Left ventricle myocardium inferior (tissue), 1 donor: ENCODE measurements around the gene TFDP1. TPM values are rescaled to one million over a fixed set of nuclear protein-coding genes. Genes with fewer than 3 reads are reported as not detected.

ENCODE experiments used
- DNase-seq: peaks from one replicate; pipeline ENCODE4 v3.0.0-alpha.2; 2020
- H3K27ac ChIP-seq: fragments of 200-600 bp; replicated peaks from 2 replicates; pipeline ENCODE4 v1.8.0; 2021
- H3K27me3 ChIP-seq: fragments of 200-600 bp; 2 replicates; pipeline ENCODE4 v1.8.0; 2021; ENCODE audit warnings: low read depth
- H3K36me3 ChIP-seq: fragments of 200-600 bp; 2 replicates; pipeline ENCODE4 v1.8.0; 2021
- H3K4me1 ChIP-seq: fragments of 200-600 bp; 2 replicates; pipeline ENCODE4 v1.8.0; 2021
- H3K4me3 ChIP-seq: fragments of 200-600 bp; 2 replicates; pipeline ENCODE4 v1.8.0; 2021; ENCODE audit warnings: mild to moderate bottlenecking, moderate library complexity
- H3K9me3 ChIP-seq: fragments of 200-600 bp; replicated peaks from 2 replicates; pipeline ENCODE4 v1.8.0; 2021
- CTCF ChIP-seq: fragments of 200-600 bp; IDR thresholded peaks from 2 replicates; pipeline ENCODE4 v1.8.0; 2021; ENCODE audit warnings: antibody characterized with exemption, mild to moderate bottlenecking, borderline replicate concordance
- intact Hi-C: fragments of 100-400 bp; cut with micrococcal nuclease; formaldehyde crosslinking; loops from one replicate; pipeline ENCODE4 v1.11.0; 2022
- total RNA-seq: library from RNA; stranded (reverse); fragmentation: NEBNext Ultra II Directional; extraction: Animal tissue kit (Norgen Biotek cat#: 25700); gene quantifications from one replicate; pipeline ENCODE4 v1.2.1, GENCODE V29; 2021
- donor health status: DM: no; HTN: yes; CAD: no; lungs with severe emphysema.

The TFDP1 gene
- total RNA-seq, 1 donor from 2014 or later, result 48.7 TPM

- Histone ChIP-seq H3K36me3 (peaks cover 2% of the 10 kb centered on the region), H3K4me1 (no peaks in the 10 kb centered on the region), H3K27ac (no peak overlapping the region), H3K27me3 (no peaks in the 10 kb centered on the region), H3K9me3 (no peaks in the 10 kb centered on the region), H3K4me3 (no peak overlapping the region)
- no peak for DNase-seq
- intact Hi-C loops, result no loop called here
- no peak for TF ChIP-seq CTCF
Measured at GRCh38 chr13:113605866-113606438, 21.4 kb downstream of the TFDP1 start.

GRCh38 chr13:113607056-113607888, 22.7 kb downstream of the TFDP1 start:
- peaks cover 14% of the 10 kb centered on the region for H3K36me3 ChIP-seq
- DNase-seq, result no peak
- intact Hi-C loops, result no loop called here
- no peak for TF ChIP-seq CTCF
- no peaks in the 10 kb centered on the region for H3K4me1 ChIP-seq
- H3K27me3 ChIP-seq, result no peaks in the 10 kb centered on the region
- no peak overlapping the region for H3K27ac ChIP-seq
- no peaks in the 10 kb centered on the region for H3K9me3 ChIP-seq
- H3K4me3 ChIP-seq, result no peak overlapping the region

GRCh38 chr13:113607889-113608635, 23.5 kb downstream of the TFDP1 start:
- intact Hi-C loops, result no loop called here
- no peak overlapping the region for H3K27ac ChIP-seq
- no peak for DNase-seq
- H3K9me3 ChIP-seq, result no peaks in the 10 kb centered on the region
- peaks cover 14% of the 10 kb centered on the region for H3K36me3 ChIP-seq
- TF ChIP-seq CTCF, result no peak
- H3K27me3 ChIP-seq, result no peaks in the 10 kb centered on the region
- H3K4me1 ChIP-seq, result no peaks in the 10 kb centered on the region
- H3K4me3 ChIP-seq, result no peak overlapping the region

GRCh38 chr13:113608967-113609533, 24.5 kb downstream of the TFDP1 start:
- Histone ChIP-seq H3K4me1 (no peaks in the 10 kb centered on the region), H3K4me3 (no peak overlapping the region), H3K27ac (no peak overlapping the region), H3K36me3 (peaks cover 14% of the 10 kb centered on the region), H3K27me3 (no peaks in the 10 kb centered on the region), H3K9me3 (no peaks in the 10 kb centered on the region)
- no peak for DNase-seq
- TF ChIP-seq CTCF, result no peak
- intact Hi-C loops, result no loop called here

- Histone ChIP-seq H3K27me3 (no peaks in the 10 kb centered on the region), H3K9me3 (no peaks in the 10 kb centered on the region), H3K36me3 (peaks cover 14% of the 10 kb centered on the region), H3K4me1 (no peaks in the 10 kb centered on the region), H3K4me3 (no peak overlapping the region), H3K27ac (no peak overlapping the region)
- no peak for TF ChIP-seq CTCF
- intact Hi-C loops, result no loop called here
- DNase-seq, result no peak
Measured at GRCh38 chr13:113609616-113610015, 25.1 kb downstream of the TFDP1 start.
